Brain pericyte (primary cell): Measurements from ENCODE around the gene TIMP2.

Source experiments
- DNase-seq: peaks from one replicate; pipeline ENCODE4 v3.0.0-alpha.2; 2012; ENCODE audit warnings: low read depth, low spot score

TIMP2 gene

DNA sequence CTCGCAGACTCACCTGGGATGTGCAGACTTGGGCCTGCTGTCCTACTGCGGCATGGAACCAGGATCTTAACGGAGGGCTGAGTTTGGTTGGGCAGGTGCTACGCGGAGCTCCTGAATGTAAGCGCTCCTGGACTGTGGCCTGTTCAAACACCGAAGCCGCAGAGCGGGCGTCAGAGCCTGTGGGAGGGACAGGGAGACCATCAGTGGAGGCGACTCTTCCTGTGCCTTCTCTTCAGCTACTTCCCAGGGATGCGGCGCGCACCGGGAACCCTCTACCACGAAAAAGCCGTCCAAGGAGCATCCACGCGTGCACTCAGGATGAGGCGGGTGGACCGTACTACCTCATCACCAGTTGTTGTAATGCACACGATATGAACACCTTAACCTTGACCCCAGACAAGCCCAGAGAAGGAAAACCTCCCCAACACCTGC lies 86.6 kb downstream of the TIMP2 start:
- no peak for DNase-seq

DNA sequence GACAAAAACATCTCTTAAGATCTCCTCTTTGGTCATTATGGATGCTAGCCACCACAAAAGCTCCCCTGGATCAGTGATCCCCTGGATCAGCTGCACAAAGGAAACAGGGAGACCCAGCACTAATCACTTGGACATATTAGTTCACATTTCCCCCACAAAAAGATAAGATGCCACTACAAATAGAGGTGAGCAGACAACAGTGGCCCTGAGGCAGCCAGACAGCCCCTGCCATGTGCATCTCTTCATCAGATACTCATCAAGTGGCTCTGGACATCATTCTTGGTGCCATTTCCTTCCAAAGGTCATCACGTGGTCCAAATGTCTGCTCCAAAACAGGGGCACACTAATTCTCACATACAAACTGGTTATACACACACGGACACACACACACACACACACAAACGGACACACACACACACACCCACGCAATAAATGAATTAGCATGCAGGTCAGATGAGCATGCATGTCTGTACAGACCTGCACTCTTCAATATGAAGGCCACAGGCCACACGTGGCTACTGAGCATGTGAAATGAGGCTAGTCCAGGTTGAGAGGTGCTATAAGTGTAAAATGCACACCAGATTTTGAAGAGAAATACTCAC lies 88.7 kb downstream of the TIMP2 start:
- DNase-seq, result no peak

DNA sequence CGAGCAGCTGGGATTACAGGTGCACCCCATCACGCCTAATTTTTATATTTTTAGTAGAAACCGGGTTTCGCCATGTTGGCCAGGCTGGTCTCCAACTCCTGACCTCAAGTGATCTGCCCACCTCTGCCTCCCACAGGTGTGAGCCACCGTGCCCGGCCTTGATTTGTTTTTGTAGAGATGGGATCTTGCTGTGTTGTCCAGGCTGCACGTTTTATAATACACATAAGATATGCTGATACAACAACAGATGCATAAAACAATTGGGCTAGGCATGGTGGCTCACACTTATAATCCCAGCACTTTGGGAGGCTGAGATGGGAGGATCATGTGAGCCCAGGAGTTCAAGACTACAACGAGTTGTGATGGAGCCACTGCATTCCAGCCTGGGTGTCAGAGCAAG lies 90.6 kb downstream of the TIMP2 start:
- DNase-seq, result no peak

DNA sequence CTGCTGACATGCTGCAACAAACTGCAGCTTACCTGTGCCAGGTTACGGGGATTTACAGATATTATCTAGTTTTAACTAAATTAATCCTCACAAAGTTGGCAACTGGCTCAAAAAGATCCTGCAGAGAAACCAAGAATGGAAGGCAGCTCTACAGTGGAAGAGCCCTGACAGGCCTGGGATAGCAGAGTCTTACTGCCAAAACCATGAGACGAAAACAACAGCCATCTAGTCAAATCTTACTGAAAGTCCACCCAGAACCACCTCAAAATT lies 92.7 kb downstream of the TIMP2 start:
- DNase-seq, result no peak

DNA sequence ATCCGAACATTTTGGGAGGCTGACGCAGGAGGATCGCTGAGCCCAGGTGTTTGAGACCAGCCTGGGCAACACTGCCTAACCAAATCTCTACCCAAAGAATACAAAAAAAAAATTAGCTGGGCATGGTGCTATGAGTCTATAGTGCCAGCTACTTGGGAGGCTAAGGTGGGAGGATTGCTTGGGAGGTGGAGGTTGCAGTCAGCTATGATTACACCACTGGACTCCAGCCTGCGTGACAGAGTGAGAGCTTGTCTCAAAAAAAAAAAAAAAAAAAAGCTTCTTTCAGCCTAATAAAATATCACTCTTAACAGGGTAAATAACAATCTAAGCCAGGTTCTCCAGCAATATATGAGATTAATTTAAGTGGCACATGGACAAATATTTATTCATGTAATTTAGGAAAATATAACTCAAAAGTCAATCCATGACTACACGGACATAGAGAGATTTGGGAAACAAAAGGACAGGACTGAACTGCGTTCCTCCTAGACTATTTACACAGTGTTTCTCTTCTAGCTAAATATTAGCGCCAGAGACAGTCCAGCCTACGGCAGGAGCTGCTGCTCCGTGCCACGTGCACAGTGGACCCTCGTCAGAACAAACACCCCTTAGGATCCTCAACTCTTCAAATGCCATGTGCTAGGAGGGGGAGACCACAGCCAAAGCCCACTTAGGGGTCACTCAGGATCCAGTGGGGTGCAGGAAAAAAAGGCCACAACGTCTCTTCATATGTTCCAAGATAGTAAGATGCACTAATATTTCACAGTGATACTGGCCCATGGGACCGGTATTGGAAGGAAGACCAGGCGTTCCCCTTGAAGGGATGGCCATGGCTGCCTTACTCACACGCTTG lies 93.3 kb downstream of the TIMP2 start:
- DNase-seq, result no peak

DNA sequence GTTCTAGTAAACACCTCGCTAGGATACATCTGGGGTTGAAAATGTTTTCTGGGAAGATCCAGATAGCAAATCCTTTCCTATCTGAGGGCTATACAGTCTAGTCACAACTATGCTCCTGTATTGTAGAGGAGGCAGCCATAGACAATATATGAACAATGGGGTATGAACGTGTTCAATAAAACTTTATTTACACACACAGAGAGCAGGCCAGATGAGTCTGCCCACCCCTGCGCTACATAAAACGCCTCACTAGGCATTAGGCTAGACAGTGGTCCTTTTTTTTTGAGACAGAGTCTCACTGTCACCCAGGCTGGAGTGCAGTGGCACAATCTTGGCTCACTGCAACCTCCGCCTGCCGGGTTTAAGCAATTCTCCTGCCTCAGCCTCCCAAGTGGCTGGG lies 95.7 kb downstream of the TIMP2 start:
- DNase-seq, result no peak

DNA sequence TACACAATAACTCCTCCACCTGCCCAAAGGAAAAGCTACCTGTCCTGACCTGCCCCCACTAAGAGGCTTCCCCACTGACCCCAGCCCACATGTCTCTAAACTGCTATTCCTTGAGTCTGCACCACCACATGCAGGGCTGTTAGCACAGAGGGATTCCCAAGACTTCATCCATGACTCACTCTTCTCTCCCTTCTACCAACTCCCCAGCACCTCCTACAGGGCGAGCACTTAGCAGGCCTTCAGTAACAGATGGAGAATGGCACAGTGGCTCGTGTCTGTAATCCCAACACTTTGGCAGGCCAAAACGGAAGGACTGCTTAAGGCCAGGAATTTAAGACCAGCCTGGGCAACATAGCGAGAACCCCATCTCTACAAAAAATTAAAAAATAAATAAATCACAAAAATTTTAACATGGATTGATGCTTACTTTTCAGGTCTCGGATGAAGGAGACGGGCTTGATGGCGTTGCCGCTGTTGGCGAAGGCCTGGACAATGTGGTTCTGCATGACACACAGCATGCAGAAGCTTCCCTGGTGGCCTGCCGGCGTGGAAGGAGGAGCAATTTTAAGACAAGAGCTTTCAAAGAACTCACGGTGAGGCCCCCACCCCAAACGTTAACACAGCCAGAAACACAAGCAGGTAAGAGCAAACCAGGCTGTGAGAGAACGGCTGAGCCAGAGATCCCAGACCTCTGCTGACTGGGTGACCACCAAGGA lies 96.6 kb downstream of the TIMP2 start:
- no peak for DNase-seq

DNA sequence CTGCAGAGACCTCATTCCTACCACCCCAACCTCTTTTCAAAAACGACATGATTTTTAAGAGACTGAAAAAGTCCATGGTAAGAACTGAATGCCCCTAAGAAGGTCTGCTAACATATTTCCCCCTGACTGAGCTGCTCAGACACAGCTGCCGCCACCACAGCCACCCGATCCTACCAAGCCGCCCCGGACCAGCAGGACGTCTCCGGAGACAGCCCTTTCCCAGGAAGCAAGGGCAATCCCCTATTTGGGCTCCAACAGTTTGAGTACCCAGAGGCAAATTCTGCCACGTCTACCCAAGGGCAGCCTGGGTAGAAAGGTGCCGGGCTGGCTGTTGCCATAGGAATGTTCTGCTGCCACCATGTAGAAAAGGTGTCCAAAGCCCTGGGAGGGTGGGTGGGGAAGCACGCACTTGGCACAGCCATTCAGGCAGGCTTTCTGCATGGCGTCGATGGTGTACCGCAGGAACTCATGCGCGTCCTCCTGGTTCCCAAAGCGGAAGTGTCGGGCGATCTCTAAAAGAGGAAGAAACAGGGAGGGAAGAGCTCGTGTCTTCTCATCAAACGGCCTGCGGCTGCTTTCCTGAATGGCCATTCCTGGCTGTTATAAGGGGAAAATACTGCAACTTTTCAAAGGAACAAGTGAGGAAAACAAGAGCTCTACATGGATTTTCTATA lies 98.2 kb downstream of the TIMP2 start:
- no peak for DNase-seq

DNA sequence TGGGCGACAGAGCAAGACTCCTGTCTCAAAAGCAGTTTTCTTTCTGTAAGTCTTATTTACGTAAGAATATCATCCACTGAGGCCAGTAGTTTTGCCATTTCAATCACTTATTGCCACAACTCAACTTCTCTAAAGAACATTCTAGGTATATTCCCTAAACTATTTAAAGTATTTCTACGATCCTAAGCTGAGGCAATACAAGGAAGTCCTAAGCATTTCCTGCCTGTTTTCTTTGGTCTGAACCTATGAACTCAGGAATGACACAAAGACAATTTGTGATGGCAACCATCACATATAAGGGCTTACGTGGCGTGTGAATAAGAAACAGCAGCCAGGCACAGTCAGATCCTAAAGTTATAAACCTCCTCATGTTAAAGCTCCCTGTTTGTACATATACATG lies 98.8 kb downstream of the TIMP2 start:
- DNase-seq, result no peak

DNA sequence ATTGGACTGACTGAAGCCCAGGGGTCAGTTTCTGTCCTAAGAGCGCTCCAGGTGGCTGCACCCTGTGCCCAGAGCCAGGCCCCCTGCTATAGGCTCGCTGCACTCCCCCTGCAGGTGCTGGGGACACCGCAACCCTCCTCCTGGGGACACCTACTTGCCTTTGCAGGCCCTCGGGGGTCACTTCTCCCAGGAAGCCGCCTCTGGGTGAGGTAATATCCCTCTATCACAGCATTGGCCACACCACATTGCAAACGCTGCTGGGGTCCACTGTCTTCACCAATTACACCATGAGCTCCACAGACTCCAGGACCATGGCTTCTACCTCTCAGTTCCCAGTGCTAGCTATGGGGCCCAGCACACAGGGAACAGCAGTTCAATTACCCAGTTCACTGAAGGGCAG lies 99.5 kb downstream of the TIMP2 start:
- DNase-seq, result no peak

DNA sequence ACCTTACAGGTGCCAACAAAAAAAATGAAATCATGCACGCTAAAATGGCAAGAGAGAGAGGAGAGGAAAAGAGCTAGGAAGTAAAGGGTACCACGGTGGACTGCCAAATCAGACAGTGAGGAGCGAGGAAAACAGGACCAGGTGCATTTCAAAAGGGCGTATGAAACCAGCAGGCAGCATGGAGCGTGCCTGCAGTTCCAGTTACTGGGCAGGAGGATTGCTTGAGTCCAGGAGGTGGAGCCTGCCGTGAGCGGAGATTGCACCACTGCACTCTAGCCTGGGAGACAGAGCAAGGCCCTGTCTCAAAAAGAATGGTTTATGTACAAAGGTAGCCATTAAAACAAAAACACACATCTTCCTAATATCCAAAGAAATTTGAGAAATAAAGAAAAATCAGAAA lies 100.9 kb downstream of the TIMP2 start:
- DNase-seq, result no peak

DNA sequence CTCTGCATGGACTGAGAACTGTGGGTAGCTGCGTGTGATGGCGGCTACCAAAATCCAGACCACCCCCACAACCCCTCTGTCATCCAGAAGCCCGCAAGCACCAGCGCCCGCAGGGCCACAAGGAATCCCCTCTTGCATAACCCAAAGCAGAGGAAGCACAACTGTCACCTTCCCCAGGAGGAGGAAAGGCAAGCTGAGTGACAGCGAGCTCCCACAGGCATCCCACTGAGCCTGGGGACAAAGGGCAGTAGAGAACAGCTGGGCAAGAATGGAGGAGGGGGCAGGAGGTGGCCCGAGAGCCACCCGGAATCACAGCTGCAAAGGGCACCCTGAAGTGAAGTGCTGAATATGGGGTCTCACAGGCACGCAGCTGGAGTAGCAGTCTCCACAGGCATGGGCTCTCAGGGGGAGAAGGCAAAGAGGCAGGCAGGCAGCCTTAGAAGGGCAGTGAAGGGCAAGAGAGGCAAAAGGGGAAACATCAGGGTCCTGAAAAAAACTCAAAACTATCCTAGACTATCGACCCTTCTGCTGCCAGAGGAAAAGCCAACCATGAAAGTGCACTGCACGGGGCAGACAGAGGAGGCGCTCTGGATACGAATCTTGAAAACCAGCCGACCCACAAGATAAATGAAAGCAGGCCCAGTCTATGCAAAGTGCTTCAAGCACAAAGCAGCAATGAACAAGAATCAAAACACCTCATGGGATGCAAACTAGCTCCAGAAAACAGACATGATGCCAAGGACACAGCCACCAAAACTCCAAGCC lies 101.7 kb downstream of the TIMP2 start:
- no peak for DNase-seq

DNA sequence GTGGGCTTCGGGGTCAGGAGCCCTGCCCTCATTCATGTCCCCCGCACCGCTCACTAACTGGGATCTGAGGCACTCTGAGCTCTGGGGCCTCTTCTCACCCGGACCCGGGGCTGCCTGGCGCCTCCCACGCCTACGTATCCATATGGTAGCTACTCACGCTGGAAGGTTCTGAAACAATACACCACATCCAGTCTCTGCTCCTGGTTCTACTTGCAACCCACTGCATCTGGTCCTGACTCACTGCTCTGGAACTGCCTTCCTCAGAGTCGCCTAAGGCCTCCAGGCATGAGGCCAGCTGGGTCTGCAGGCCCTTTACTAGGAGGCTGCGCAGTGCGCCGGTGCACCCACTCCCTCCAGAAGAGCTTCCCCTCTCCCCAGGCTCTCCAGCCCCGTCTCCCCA lies 102.6 kb downstream of the TIMP2 start:
- DNase-seq, result peak; percentile 58

DNA sequence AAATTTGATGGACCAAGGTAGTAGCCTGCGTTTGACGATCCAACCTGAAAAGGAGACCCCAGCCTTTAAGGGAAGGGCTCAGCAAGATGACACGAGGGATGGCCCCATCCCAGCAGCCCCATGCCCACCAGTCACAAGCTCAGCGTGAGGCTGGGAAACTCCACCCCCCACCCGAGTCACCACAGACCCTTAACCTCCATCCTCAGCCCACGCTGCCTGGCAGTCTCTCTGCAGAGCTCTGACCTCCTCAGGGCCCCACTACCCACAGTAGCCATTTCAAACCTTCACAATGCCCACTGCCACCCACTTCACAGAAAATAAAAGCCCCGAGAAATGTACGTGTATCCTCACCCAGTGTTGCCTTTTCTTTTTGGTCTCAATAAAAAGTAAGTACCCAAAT lies 103.2 kb downstream of the TIMP2 start:
- DNase-seq, result no peak

DNA sequence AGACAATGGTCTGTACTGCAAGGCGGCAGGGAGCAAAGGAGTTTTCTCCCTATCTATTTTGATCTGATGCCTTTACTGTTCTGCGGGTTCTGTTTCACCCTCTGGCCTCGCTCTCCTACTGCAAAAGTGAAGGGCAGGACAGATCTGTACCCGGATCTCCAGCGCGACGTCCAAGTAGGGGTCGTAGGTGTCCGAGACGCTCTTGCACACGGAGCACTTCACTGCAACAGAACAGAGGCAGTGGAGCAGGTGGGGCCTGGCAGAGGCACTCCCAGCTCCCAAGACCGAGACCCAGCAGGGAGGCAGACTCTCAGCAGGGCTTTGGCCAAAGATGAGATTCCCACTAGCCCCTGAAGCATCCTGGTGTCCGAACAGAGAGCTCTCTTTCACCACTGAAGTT lies 104.3 kb downstream of the TIMP2 start:
- no peak for DNase-seq

DNA sequence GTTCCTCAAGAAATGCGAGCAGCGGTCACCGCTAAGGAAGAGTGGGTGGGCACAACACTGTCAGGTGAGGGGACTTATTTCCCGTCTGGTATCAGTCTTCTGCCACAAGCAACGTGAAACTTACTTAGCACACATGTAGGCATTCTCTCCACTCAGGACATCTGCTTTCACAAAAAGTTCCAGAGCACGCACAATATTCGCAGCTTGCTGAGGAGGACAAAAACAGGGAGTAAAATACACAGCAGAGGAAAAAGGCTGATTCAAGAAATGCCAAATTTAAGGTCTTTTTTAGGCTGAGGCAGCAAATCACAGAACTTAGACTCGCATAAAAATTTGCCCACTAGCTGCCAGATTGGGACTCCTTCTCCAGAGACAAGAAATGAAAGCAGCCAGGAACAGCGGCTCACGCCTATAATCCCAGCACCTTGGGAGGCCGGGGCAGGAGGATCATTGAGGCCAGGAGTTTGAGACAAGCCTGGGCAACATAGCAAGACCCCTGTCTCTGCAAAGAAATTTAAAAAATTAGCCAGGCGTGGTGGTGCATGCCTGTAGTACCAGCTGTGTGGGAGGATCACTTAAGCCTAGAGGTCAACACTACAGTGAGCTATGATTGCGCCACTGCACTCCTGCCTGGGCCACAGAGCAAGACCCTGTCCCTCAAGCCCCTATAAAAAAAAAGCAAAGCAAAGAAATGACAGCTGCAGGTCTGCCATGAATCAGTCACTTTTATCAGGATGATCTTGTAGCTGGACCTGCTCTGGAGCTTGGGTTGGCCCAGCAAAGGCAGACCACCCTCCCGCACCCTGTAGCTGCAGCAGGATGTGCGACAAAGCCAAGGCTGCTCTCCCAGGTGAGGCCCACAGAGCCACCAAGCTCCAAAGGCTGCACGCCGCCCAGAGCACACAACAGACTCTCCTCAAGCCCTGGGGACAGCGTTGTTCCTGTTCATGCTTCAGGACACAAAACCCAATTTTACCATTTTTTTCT lies 105.1 kb downstream of the TIMP2 start:
- no peak for DNase-seq

DNA sequence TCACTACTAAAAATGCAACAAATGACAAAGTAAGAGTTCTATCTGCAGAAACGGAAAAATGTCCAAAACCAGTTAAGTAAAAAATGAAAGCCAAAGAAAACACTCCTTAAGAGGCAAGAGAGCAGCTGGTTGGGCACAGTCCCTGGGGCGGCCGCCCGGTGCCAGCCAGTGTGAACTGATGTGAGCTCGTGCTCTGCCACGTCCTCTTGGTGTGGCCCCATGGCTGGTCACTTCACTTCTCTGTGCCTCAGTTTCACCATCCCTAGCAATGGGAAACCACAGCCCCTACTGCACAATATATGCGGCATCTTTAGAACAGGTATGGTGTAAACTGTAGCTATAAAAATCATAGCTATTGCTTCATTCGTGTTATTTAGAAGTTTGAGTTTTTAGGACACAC lies 105.8 kb downstream of the TIMP2 start:
- no peak for DNase-seq

DNA sequence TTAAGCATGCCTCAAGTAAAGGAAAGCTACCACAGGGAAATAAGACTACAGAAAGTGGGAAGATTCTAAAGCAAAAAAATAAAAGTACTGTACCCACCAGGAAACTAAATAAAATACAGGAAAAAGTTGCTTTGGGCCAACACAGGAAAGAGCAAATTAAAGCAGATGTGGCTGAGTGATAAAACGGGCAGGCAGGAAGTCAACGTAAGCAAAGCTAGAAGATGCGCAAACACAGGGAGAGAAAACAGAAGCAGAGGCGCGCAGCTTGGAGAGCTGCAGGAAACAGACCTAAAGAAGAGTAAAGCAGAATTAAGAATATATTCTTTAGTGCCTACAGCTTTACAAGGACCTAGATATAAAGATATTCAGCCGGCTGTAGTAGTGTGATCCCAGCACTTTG lies 106.3 kb downstream of the TIMP2 start:
- no peak for DNase-seq

DNA sequence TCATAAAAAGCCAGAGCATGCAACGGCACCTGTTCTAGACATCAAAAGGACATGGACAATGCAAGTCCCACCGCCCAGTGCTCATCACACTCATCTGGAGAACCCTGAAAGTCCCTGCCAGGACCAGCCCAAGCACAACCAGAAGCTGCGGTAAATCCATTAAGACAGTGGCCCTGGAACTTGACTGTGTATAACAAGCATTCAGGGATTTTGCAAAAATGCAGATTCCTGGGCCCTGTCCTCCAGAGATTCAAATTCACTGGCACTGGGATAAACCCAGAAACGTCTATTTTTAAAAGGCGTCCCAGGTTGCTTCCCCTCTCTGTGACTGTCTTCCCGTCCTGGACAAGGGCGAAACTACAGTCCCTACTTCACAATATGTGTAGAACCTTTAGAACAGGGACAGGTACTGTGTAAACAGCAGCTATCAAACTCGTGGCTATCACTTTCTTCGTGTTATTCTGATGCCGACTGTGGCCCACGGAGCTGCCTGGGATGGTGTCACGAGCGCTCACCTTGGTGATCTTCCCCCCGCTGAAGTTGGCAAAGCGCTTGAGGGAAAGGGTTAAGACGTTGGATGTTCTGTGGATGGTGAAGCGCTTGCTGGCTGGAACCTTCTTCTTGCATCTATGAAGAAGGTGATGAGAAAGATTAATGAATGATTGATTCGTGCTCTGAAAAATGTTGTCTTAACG lies 106.9 kb downstream of the TIMP2 start:
- no peak for DNase-seq

DNA sequence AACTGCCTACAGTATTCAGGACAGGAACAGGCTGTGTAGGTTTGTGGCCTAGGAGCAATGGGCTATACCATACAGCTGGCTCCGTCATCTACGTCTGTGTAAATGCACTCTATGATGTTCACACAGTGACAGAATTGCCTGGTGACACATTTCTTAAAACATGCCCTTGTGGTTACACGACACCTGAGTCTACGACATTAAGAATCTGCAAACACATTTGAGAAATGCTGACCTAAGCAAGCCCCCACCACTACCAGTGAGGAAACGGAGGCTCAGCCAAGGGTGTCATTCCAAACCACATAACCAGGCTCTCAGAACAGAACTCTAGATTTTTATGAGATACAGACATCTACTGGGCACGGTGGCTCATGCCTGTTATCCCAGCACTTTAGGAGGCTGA lies 108.1 kb downstream of the TIMP2 start:
- DNase-seq, result no peak
